ENCODE results near the gene HIPK4. TPM values are rescaled to one million over a fixed set of nuclear protein-coding genes. Genes with fewer than 3 reads are reported as not detected.
A peak's percentile ranks its signal among the peaks of the same experiment; 100 is the strongest.
"Not testable (repeated sequence)": the region's sequence is repeated elsewhere in the genome, so short reads cannot be mapped to it uniquely, and the experiment has no call there.

HIPK4 gene
- under 1 TPM in 1 of 6 experiments, not detected in 5; 0.15 TPM for total RNA-seq
- long read RNA-seq, result 0 reads

- H3K27ac ChIP-seq, result no peak within 1 kb of the TSS
- H3K9me3 ChIP-seq, result no peaks in the 10 kb centered on the region
- TF ChIP-seq, protein P1, sequence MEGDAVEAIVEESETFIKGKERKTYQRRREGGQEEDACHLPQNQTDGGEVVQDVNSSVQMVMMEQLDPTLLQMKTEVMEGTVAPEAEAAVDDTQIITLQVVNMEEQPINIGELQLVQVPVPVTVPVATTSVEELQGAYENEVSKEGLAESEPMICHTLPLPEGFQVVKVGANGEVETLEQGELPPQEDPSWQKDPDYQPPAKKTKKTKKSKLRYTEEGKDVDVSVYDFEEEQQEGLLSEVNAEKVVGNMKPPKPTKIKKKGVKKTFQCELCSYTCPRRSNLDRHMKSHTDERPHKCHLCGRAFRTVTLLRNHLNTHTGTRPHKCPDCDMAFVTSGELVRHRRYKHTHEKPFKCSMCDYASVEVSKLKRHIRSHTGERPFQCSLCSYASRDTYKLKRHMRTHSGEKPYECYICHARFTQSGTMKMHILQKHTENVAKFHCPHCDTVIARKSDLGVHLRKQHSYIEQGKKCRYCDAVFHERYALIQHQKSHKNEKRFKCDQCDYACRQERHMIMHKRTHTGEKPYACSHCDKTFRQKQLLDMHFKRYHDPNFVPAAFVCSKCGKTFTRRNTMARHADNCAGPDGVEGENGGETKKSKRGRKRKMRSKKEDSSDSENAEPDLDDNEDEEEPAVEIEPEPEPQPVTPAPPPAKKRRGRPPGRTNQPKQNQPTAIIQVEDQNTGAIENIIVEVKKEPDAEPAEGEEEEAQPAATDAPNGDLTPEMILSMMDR (IDR thresholded peaks at IDR 0.05), result no peak
- no peak for TF ChIP-seq POLR2A (IDR thresholded peaks at IDR 0.05)
- intact Hi-C loops (cut with DNase I), result no loop called here
- DNase-seq (no peak), ATAC-seq (no peak)
- no peaks in the 10 kb centered on the region for H3K36me3 ChIP-seq
- no peak within 1 kb of the TSS for H3K4me3 ChIP-seq
- H3K4me1 ChIP-seq, result no peaks in the 10 kb centered on the region
- H3K27me3 ChIP-seq, result no peaks in the 10 kb centered on the region
- WGBS (ENCODE audit: insufficient coverage, low coverage, low lambda C conversion rate, missing lambda C conversion rate), result 81% methylated on average over 9 of the region's 10 CpGs
These were observed at the start of gene HIPK4 for GRCh38 chr19:40390084-40390742. Gene HIPK4, minus strand, starts transcription at chr19:40390181. Its CDS starts 279 bp downstream, at chr19:40389902.

GRCh38 chr19:40438284-40438683 lies 48.3 kb upstream of the HIPK4 start:
- intact Hi-C loops (cut with DNase I), result no loop called here
- H3K36me3 ChIP-seq, result peaks cover 0 to 22% (median 13%) of the 10 kb centered on the region in 4 donors
- H3K27me3 ChIP-seq, result no peaks in the 10 kb centered on the region
- peaks cover 0 to 12% (median 6%) of the 10 kb centered on the region in 4 donors for H3K4me1 ChIP-seq
- ATAC-seq, result no peak
- 97% methylated on average over 3 of the region's 3 CpGs for WGBS (ENCODE audit: insufficient coverage, low coverage, low lambda C conversion rate, missing lambda C conversion rate)
- TF ChIP-seq, protein P1 (IDR thresholded peaks at IDR 0.05), result no peak
- no peak for TF ChIP-seq POLR2A (IDR thresholded peaks at IDR 0.05)
- no peak for DNase-seq
- no peaks in the 10 kb centered on the region for H3K9me3 ChIP-seq
- no peak overlapping the region for H3K27ac ChIP-seq
- H3K4me3 ChIP-seq, result no peak overlapping the region

GRCh38 chr19:40433391-40434216 lies 43.6 kb upstream of the HIPK4 start:
- ATAC-seq, result peak; percentile 94 to 99 (median 97)
- H3K4me3 ChIP-seq, result peak overlapping the region; percentile 20 to 58 (median 46)

GRCh38 chr19:40432760-40433159 lies 42.8 kb upstream of the HIPK4 start:
- intact Hi-C loops (cut with DNase I); H3K9me3 ChIP-seq; ATAC-seq; H3K36me3 ChIP-seq; H3K27me3 ChIP-seq; DNase-seq: not testable (repeated sequence)
- H3K4me3 ChIP-seq, result peak overlapping the region in 2 of 3 donors; percentile 46 to 58
- H3K4me1 ChIP-seq, result peaks cover 0 to 16% (median 0%) of the 10 kb centered on the region in 4 donors
- peak overlapping the region; percentile 87 to 95 (median 90) for H3K27ac ChIP-seq
- 16% methylated on average over 7 of the region's 7 CpGs for WGBS (ENCODE audit: insufficient coverage, low coverage, low lambda C conversion rate, missing lambda C conversion rate)

More at GRCh38 chr19:40433391-40434216, 43.6 kb upstream of the HIPK4 start:
- Histone ChIP-seq H3K9me3 (no peaks in the 10 kb centered on the region), H3K36me3 (no peaks in the 10 kb centered on the region), H3K27ac (peak overlapping the region; percentile 87 to 95 (median 90)), H3K4me1 (peaks cover 0 to 16% (median 0%) of the 10 kb centered on the region in 4 donors), H3K27me3 (no peaks in the 10 kb centered on the region)
- WGBS (ENCODE audit: insufficient coverage, low coverage, low lambda C conversion rate, missing lambda C conversion rate), result 2% methylated on average over 17 of the region's 50 CpGs
- peak; percentile 52 for TF ChIP-seq POLR2A (IDR thresholded peaks at IDR 0.05)
- TF ChIP-seq, protein P1 (IDR thresholded peaks at IDR 0.05), result no peak
- peak; percentile 93 to 94 (median 94) for DNase-seq
- intact Hi-C loops (cut with DNase I), result no loop called here

DNA sequence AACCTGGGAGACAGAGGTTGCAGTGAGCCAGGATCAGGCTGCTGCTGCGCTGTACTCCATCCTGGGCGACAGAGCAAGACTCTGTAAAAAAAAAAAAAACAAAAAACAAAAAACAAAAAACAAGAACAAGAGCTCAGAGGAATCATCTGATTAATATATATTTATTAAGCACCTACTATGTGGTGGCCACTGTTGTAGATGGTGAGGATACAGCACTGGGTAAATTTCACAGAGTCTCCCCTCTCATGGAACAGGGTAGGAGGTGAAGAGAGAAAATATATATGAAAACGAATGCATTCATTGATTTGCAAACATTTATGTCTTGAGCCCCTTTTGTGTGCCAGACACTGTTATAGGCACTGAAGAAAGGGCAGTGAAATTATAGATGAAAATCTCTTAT lies 41.7 kb upstream of the HIPK4 start:
- TF ChIP-seq, protein P1 (IDR thresholded peaks at IDR 0.05), result no peak
- no peak for TF ChIP-seq POLR2A (IDR thresholded peaks at IDR 0.05)
- H3K4me3 ChIP-seq, result no peak overlapping the region
- intact Hi-C loops (cut with DNase I), result no loop called here
- H3K4me1 ChIP-seq, result peaks cover 0 to 16% (median 0%) of the 10 kb centered on the region in 4 donors
- no peaks in the 10 kb centered on the region for H3K9me3 ChIP-seq
- no peak for DNase-seq
- ATAC-seq, result no peak
- no peak overlapping the region for H3K27ac ChIP-seq
- 79% methylated on average over 2 of the region's 3 CpGs for WGBS (ENCODE audit: insufficient coverage, low coverage, low lambda C conversion rate, missing lambda C conversion rate)
- H3K36me3 ChIP-seq, result no peaks in the 10 kb centered on the region
- H3K27me3 ChIP-seq, result no peaks in the 10 kb centered on the region

DNA sequence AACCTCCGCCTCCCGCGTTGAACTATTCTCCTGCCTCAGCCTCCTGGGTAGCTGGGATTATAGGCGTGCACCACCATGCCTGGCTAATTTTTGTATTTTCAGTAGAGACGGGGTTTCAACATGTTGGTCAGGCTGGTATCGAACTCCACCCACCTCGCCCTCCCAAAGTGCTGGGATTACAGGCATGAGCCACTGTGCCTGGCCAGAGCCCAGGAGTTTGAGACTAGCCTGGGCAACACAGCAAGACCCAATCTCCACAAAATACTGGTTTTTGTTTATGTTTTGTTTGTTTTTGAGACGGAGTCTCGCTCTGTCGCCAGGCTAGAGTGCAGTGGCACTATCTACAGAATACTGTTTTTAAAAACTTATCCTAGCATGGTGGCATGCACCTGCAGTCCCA lies 40.3 kb upstream of the HIPK4 start:
- peaks cover 0 to 20% (median 0%) of the 10 kb centered on the region in 4 donors for H3K4me1 ChIP-seq
- intact Hi-C loops (cut with DNase I); H3K36me3 ChIP-seq; H3K27me3 ChIP-seq; H3K27ac ChIP-seq; DNase-seq; H3K9me3 ChIP-seq; H3K4me3 ChIP-seq; ATAC-seq: not testable (repeated sequence)
- 97% methylated on average over 3 of the region's 10 CpGs for WGBS (ENCODE audit: insufficient coverage, low coverage, low lambda C conversion rate, missing lambda C conversion rate)

DNA sequence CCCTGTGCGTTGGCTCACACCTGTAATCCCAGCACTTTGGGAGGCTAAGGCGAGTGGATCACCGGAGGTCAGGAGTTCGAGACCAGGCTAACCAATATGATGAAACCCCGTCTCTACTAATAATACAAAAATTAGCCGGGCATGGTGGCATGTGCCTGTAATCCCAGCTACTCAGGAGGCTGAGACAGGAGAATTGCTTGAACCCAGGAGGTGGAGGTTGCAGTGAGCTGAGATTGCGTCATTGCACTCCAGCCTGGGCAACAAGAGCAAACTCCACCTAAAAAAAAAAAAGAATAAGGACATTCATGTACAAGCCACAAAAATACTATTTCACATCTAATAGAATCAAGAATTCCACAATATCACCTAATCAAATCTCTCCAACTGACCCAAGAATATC lies 38.2 kb upstream of the HIPK4 start:
- 84% methylated on average over 2 of the region's 7 CpGs for WGBS (ENCODE audit: insufficient coverage, low coverage, low lambda C conversion rate, missing lambda C conversion rate)
- intact Hi-C loops (cut with DNase I), result not testable (repeated sequence)

More for the DNA sequence above, 38.2 kb upstream of the HIPK4 start:
- H3K27ac ChIP-seq, H3K36me3 ChIP-seq, H3K27me3 ChIP-seq, H3K4me3 ChIP-seq, H3K9me3 ChIP-seq, DNase-seq, ATAC-seq: not testable (repeated sequence)
- peaks cover 0 to 22% (median 0%) of the 10 kb centered on the region in 4 donors for H3K4me1 ChIP-seq

Measured in right lobe of liver (tissue), 6 donors.